HepG2 (cell line): ENCODE results near the gene SPTBN4. TPM values are rescaled to one million over a fixed set of nuclear protein-coding genes. Genes with fewer than 3 reads are reported as not detected.

Source experiments
- BORCS8-MEF2B ChIP-seq: sonication (generic); formaldehyde crosslinking; IDR thresholded peaks from 2 replicates; pipeline ENCODE4 v1.8.0; 2022; ENCODE audit warnings: mild to moderate bottlenecking, missing genetic modification reagents
- ESRRA ChIP-seq: sonication (generic); formaldehyde crosslinking; IDR thresholded peaks from 2 replicates; pipeline ENCODE4 v1.5.1; 2020; ENCODE audit warnings: mild to moderate bottlenecking, low read depth, missing genetic modification reagents
- HIVEP1 ChIP-seq: sonication (generic); formaldehyde crosslinking; IDR thresholded peaks from 2 replicates; pipeline ENCODE4 v1.4.0; 2020; ENCODE audit warnings: mild to moderate bottlenecking, missing genetic modification reagents
- NFIC ChIP-seq: IDR thresholded peaks from 2 replicates; pipeline ENCODE4 v1.6.1; 2012; ENCODE audit warnings: mild to moderate bottlenecking, low read length, inconsistent platforms
- NR1H2 ChIP-seq: sonication (generic); formaldehyde crosslinking; IDR thresholded peaks from 2 replicates; pipeline ENCODE4 v1.8.1; 2022; ENCODE audit warnings: low read depth, missing genetic modification reagents, borderline replicate concordance
- NR2F1 ChIP-seq, 2 experiments: fragments of 450-650 bp in 1 of 2; formaldehyde crosslinking in 1 of 2; IDR thresholded peaks; 2 replicates each; pipeline versions ENCODE4 v1.5.0 to v1.6.1; 2016 to 2020; ENCODE audit warnings: mild to moderate bottlenecking in 1 of 2, missing compliant biosample characterization in 1 of 2, missing genetic modification reagents in 1 of 2, moderate library complexity in 1 of 2
- SNAI1 ChIP-seq: sonication (generic); formaldehyde crosslinking; IDR thresholded peaks from 2 replicates; pipeline ENCODE4 v1.5.0; 2020; ENCODE audit warnings: mild to moderate bottlenecking, missing genetic modification reagents, borderline replicate concordance
- ZFYVE20 ChIP-seq: sonication (generic); formaldehyde crosslinking; IDR thresholded peaks from 2 replicates; pipeline ENCODE4 v1.8.0; 2023; ENCODE audit warnings: low read depth, mild to moderate bottlenecking, moderate library complexity, missing genetic modification reagents, borderline replicate concordance
- ZNF839 ChIP-seq: sonication (generic); formaldehyde crosslinking; IDR thresholded peaks from 2 replicates; pipeline ENCODE4 v1.4.0; 2020; ENCODE audit warnings: missing genetic modification reagents, mild to moderate bottlenecking, borderline replicate concordance
- polyA plus RNA-seq, 8 experiments: library from polyadenylated mRNA; depleted of rRNA in 3 of 8; stranded (reverse) in 7 of 8; unstranded in 1 of 8; fragments of >200 nt; fragmentation: Illumina TruSeq in 4 of 8; extraction: Trizol in 4 of 8; gene quantifications; 2 replicates each; pipeline versions ENCODE4 v1.2.1 to v1.2.3, GENCODE V29; 2011 to 2016; ENCODE audit warnings: low read depth in 4 of 8, missing spikeins in 1 of 8, mixed read lengths in 1 of 8; ENCODE audit not compliant: insufficient read depth in 1 of 8
- total RNA-seq, 5 experiments: library from RNA; depleted of rRNA; stranded (reverse); fragments of >200 nt; fragmentation: Illumina TruSeq; extraction: Trizol; gene quantifications; 2 replicates each; pipeline ENCODE4 v1.2.3, GENCODE V29; 2016; ENCODE audit warnings: low read depth in 1 of 5
- TF ChIP-seq, protein P1 (sequence below): sonication (generic); formaldehyde crosslinking; IDR thresholded peaks from 2 replicates; pipeline ENCODE4 v1.5.0; 2020; ENCODE audit warnings: mild to moderate bottlenecking, missing genetic modification reagents
- TF ChIP-seq, protein P2 (sequence below): sonication (generic); formaldehyde crosslinking; IDR thresholded peaks from 2 replicates; pipeline ENCODE4 v1.5.1; 2020; ENCODE audit warnings: missing genetic modification reagents, mild to moderate bottlenecking, borderline replicate concordance
- TF ChIP-seq, protein P3 (sequence below), 2 experiments: sonication (generic) in 1 of 2; formaldehyde crosslinking in 1 of 2; IDR thresholded peaks; 2 replicates each; pipeline versions ENCODE4 v1.5.1 to v1.6.1; 2011 to 2020; ENCODE audit warnings: borderline replicate concordance in 1 of 2, low read depth in 1 of 2, low read length in 1 of 2, mild to moderate bottlenecking in 1 of 2, missing genetic modification reagents in 1 of 2, moderate library complexity in 1 of 2
- TF ChIP-seq, protein P4 (sequence below): fragments of 450-650 bp; IDR thresholded peaks from 2 replicates; pipeline ENCODE4 v1.6.1; 2016
- TF ChIP-seq, protein P5 (sequence below): sonication (generic); formaldehyde crosslinking; IDR thresholded peaks from 2 replicates; pipeline ENCODE4 v1.8.0; 2023; ENCODE audit warnings: mild to moderate bottlenecking, missing genetic modification reagents
- TF ChIP-seq, protein P6 (sequence below): sonication (generic); formaldehyde crosslinking; IDR thresholded peaks from 2 replicates; pipeline ENCODE4 v1.5.0; 2020; ENCODE audit warnings: missing genetic modification reagents

Gene SPTBN4
- total and polyA plus RNA-seq, 2 of the 13 experiments (the other 11 are each of a cell fraction or from before 2014, with no cell fraction given) = 0.11 TPM

DNA sequence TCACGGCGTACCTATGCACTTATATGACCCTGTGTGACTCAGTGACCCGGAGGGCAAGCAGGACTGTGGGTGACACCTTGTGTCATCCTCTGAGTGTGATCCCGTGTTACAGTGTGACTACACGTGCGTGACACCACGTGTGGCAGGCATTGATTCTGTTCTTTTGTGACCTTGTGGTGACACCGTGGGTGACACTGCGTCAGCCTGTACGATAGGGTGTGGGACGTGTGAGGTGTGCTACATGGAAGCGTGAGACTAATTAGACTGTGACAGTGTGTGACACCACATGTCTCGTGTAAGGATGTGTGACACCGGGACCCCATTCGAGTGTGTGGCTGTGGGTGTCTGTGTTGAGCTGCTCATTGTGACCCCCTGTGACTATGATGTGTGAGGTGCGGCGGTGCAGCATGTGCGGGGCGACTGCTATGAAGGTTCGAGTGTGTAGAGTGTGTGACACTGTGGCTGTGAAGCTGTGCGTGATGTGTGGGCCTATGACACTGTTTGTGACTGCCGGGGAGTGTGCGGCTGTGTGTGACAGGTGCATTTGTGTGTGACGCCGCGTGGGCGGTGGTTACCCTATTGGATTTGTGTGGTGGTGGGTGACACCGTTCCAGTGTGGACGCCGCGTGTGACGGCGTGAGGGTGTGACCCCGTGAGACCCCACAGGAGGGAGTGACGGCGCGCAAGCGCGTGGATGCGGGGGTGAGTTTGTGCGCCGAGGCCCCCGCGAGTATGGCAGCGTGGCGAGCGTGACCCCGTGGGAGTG lies 399 bp upstream of the SPTBN4 start (continued):
- TF ChIP-seq NR1H2 (CRISPR knock-in tag) (no peak), NFIC (no peak), ZFYVE20 (CRISPR knock-in tag) (0 out of 2 replicates have a peak, but pooled peaks have one; percentile 8), ZNF839 (CRISPR knock-in tag) (no peak), BORCS8-MEF2B (CRISPR knock-in tag) (0 out of 2 replicates have a peak, but pooled peaks have one; percentile 28), NR2F1 (CRISPR knock-in tag; IDR thresholded peaks at IDR 0.05) (peak in 1 of 2 experiments; percentile 7; a peak in 1 of 4 replicates), ESRRA (CRISPR knock-in tag) (no peak), SNAI1 (CRISPR knock-in tag) (no peak), HIVEP1 (CRISPR knock-in tag) (0 out of 2 replicates have a peak, but pooled peaks have one; percentile 34)
- TF ChIP-seq, protein P1, sequence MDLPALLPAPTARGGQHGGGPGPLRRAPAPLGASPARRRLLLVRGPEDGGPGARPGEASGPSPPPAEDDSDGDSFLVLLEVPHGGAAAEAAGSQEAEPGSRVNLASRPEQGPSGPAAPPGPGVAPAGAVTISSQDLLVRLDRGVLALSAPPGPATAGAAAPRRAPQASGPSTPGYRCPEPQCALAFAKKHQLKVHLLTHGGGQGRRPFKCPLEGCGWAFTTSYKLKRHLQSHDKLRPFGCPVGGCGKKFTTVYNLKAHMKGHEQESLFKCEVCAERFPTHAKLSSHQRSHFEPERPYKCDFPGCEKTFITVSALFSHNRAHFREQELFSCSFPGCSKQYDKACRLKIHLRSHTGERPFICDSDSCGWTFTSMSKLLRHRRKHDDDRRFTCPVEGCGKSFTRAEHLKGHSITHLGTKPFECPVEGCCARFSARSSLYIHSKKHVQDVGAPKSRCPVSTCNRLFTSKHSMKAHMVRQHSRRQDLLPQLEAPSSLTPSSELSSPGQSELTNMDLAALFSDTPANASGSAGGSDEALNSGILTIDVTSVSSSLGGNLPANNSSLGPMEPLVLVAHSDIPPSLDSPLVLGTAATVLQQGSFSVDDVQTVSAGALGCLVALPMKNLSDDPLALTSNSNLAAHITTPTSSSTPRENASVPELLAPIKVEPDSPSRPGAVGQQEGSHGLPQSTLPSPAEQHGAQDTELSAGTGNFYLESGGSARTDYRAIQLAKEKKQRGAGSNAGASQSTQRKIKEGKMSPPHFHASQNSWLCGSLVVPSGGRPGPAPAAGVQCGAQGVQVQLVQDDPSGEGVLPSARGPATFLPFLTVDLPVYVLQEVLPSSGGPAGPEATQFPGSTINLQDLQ (CRISPR knock-in tag) = no peak
- TF ChIP-seq, protein P2, sequence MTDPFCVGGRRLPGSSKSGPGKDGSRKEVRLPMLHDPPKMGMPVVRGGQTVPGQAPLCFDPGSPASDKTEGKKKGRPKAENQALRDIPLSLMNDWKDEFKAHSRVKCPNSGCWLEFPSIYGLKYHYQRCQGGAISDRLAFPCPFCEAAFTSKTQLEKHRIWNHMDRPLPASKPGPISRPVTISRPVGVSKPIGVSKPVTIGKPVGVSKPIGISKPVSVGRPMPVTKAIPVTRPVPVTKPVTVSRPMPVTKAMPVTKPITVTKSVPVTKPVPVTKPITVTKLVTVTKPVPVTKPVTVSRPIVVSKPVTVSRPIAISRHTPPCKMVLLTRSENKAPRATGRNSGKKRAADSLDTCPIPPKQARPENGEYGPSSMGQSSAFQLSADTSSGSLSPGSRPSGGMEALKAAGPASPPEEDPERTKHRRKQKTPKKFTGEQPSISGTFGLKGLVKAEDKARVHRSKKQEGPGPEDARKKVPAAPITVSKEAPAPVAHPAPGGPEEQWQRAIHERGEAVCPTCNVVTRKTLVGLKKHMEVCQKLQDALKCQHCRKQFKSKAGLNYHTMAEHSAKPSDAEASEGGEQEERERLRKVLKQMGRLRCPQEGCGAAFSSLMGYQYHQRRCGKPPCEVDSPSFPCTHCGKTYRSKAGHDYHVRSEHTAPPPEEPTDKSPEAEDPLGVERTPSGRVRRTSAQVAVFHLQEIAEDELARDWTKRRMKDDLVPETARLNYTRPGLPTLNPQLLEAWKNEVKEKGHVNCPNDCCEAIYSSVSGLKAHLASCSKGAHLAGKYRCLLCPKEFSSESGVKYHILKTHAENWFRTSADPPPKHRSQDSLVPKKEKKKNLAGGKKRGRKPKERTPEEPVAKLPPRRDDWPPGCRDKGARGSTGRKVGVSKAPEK = 0 out of 2 replicates have a peak, but pooled peaks have one; percentile 53
- TF ChIP-seq, protein P3, sequence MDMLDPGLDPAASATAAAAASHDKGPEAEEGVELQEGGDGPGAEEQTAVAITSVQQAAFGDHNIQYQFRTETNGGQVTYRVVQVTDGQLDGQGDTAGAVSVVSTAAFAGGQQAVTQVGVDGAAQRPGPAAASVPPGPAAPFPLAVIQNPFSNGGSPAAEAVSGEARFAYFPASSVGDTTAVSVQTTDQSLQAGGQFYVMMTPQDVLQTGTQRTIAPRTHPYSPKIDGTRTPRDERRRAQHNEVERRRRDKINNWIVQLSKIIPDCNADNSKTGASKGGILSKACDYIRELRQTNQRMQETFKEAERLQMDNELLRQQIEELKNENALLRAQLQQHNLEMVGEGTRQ (IDR thresholded peaks at IDR 0.05; ENCODE audit: low read depth, low read length) = 0 out of 2 replicates have a peak, but pooled peaks have one; percentile 16
- TF ChIP-seq, protein P3 (CRISPR knock-in tag; IDR thresholded peaks at IDR 0.05; ENCODE audit: borderline replicate concordance) = no peak
- TF ChIP-seq, protein P4, sequence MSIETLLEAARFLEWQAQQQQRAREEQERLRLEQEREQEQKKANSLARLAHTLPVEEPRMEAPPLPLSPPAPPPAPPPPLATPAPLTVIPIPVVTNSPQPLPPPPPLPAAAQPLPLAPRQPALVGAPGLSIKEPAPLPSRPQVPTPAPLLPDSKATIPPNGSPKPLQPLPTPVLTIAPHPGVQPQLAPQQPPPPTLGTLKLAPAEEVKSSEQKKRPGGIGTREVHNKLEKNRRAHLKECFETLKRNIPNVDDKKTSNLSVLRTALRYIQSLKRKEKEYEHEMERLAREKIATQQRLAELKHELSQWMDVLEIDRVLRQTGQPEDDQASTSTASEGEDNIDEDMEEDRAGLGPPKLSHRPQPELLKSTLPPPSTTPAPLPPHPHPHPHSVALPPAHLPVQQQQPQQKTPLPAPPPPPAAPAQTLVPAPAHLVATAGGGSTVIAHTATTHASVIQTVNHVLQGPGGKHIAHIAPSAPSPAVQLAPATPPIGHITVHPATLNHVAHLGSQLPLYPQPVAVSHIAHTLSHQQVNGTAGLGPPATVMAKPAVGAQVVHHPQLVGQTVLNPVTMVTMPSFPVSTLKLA = peak; percentile 82
- TF ChIP-seq, protein P5, sequence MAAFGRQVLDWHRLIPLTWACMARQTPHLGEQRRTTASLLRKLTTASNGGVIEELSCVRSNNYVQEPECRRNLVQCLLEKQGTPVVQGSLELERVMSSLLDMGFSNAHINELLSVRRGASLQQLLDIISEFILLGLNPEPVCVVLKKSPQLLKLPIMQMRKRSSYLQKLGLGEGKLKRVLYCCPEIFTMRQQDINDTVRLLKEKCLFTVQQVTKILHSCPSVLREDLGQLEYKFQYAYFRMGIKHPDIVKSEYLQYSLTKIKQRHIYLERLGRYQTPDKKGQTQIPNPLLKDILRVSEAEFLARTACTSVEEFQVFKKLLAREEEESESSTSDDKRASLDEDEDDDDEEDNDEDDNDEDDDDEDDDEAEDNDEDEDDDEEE (CRISPR knock-in tag) = 0 out of 2 replicates have a peak, but pooled peaks have one; percentile 4
- TF ChIP-seq, protein P6, sequence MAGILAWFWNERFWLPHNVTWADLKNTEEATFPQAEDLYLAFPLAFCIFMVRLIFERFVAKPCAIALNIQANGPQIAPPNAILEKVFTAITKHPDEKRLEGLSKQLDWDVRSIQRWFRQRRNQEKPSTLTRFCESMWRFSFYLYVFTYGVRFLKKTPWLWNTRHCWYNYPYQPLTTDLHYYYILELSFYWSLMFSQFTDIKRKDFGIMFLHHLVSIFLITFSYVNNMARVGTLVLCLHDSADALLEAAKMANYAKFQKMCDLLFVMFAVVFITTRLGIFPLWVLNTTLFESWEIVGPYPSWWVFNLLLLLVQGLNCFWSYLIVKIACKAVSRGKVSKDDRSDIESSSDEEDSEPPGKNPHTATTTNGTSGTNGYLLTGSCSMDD (CRISPR knock-in tag) = no peak
